OCI-LY3 (cell line): ENCODE measurements around the gene PSMA6.

Experiments used
- H2AFZ ChIP-seq: fragments of 200-600, 300-600 bp; shearing (Covaris generic); 2 replicates; pipeline ENCODE4 v1.6.0; 2014; ENCODE audit warnings: antibody characterized with exemption, low read depth, low read length
- H3K27ac ChIP-seq: fragments of 200-600, 300-600 bp; sonication (generic); 2 replicates; pipeline ENCODE4 v1.5.1; 2014; ENCODE audit warnings: mild to moderate bottlenecking, low read length, moderate library complexity, mixed read lengths
- H3K27me3 ChIP-seq: fragments of 200-600, 300-600 bp; sonication (generic); 2 replicates; pipeline ENCODE4 v1.6.1; 2014; ENCODE audit warnings: low read depth, low read length, mixed read lengths
- H3K36me3 ChIP-seq: fragments of 200-600, 300-600 bp; sonication (generic); replicated peaks from 2 replicates; pipeline ENCODE3; 2014; ENCODE audit warnings: low read depth, low read length, mixed read lengths
- H3K4me1 ChIP-seq: fragments of 300-600, 200-600 bp; sonication (generic); 2 replicates; pipeline ENCODE4 v1.6.1; 2014; ENCODE audit warnings: low read length, mixed read lengths
- H3K4me2 ChIP-seq: fragments of 200-600, 300-600 bp; sonication (generic); 2 replicates; pipeline ENCODE4 v1.6.1; 2014; ENCODE audit warnings: low read length, mixed read lengths
- H3K4me3 ChIP-seq: fragments of 300-600, 200-600 bp; sonication (generic); 2 replicates; pipeline ENCODE4 v1.5.1; 2014; ENCODE audit warnings: antibody characterized with exemption, mild to moderate bottlenecking, low read length, moderate library complexity
- H3K79me2 ChIP-seq: fragments of 300-600, 200-600 bp; shearing (Covaris generic); 2 replicates; pipeline ENCODE4 v1.6.1; 2014; ENCODE audit warnings: mild to moderate bottlenecking, low read length, mixed read lengths
- H3K9ac ChIP-seq: fragments of 300-600, 200-600 bp; shearing (Covaris generic); 2 replicates; pipeline ENCODE4 v1.6.0; 2014; ENCODE audit warnings: mild to moderate bottlenecking, low read length, moderate library complexity
- H3K9me3 ChIP-seq: fragments of 200-600, 300-600 bp; shearing (Covaris generic); 2 replicates; pipeline ENCODE4 v1.6.1; 2014; ENCODE audit warnings: low read length, mixed read lengths; ENCODE audit not compliant: insufficient read depth
- H4K20me1 ChIP-seq: fragments of 200-600, 300-600 bp; sonication (generic); 2 replicates; pipeline ENCODE4 v1.6.1; 2016; ENCODE audit warnings: low read length, mixed read lengths; ENCODE audit not compliant: insufficient read depth
- EZH2phosphoT487 ChIP-seq: fragments of 200-600 bp; shearing (Covaris generic); IDR thresholded peaks from 2 replicates; pipeline ENCODE4 v1.6.1; 2018; ENCODE audit warnings: antibody characterized with exemption, mixed run types, low read depth
- TF ChIP-seq, protein P1 (sequence below): fragments of 200-600, 300-600 bp; sonication (generic); IDR thresholded peaks from 2 replicates; pipeline ENCODE4 v1.5.1; 2014; ENCODE audit warnings: antibody characterized with exemption, low read length, low read depth

Gene PSMA6

DNA sequence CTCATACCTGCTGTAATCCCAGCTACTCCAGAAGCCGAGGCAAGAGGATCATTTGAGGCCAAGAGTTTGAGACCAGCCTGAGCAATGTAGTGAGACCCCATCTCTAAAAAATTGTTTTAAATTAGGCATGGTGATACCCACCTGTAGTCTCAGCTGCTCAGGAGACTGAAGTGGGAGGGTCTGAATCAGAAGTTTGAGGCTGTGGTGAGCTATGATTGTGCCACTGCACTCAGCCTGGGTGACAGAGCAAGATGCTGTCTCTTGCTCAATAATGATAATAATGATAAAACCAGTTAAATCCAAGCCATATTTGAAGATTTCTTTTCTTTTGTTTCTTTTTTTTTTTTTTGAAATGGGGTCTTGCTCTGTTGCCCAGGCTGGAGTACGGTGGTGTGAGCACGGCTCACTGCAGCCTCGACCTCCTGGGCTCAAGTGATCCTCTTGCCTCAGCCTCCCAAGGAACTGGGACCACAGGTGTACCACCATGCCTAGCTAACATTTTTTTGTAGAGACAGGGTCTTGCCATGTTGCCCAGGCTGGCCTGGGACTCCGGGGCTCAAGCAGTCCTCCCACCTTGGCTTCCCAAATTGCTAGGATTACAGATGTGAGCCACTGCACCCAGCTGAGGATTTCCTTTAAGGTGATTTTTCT, 12.8 kb downstream of the PSMA6 start:
- H3K4me2 ChIP-seq = no peak overlapping the region
- peaks cover 66% of the 10 kb centered on the region for H4K20me1 ChIP-seq
- TF ChIP-seq EZH2phosphoT487 = no peak
- TF ChIP-seq, protein P1, sequence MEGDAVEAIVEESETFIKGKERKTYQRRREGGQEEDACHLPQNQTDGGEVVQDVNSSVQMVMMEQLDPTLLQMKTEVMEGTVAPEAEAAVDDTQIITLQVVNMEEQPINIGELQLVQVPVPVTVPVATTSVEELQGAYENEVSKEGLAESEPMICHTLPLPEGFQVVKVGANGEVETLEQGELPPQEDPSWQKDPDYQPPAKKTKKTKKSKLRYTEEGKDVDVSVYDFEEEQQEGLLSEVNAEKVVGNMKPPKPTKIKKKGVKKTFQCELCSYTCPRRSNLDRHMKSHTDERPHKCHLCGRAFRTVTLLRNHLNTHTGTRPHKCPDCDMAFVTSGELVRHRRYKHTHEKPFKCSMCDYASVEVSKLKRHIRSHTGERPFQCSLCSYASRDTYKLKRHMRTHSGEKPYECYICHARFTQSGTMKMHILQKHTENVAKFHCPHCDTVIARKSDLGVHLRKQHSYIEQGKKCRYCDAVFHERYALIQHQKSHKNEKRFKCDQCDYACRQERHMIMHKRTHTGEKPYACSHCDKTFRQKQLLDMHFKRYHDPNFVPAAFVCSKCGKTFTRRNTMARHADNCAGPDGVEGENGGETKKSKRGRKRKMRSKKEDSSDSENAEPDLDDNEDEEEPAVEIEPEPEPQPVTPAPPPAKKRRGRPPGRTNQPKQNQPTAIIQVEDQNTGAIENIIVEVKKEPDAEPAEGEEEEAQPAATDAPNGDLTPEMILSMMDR = no peak
- no peak overlapping the region for H2AFZ ChIP-seq
- H3K27me3 ChIP-seq = no peaks in the 10 kb centered on the region
- H3K4me1 ChIP-seq = peaks cover 10% of the 10 kb centered on the region
- no peaks in the 10 kb centered on the region for H3K9me3 ChIP-seq
- H3K79me2 ChIP-seq = peaks cover 86% of the 10 kb centered on the region
- H3K27ac ChIP-seq = no peak overlapping the region
- H3K4me3 ChIP-seq = no peak overlapping the region
- no peak overlapping the region for H3K9ac ChIP-seq
- H3K36me3 ChIP-seq = peaks cover 42% of the 10 kb centered on the region

- Histone ChIP-seq H3K4me3 (no peak overlapping the region), H2AFZ (no peak overlapping the region), H3K79me2 (peaks cover 79% of the 10 kb centered on the region), H3K4me2 (no peak overlapping the region), H3K9ac (no peak overlapping the region), H3K27ac (no peak overlapping the region), H3K9me3 (no peaks in the 10 kb centered on the region), H3K36me3 (peaks cover 43% of the 10 kb centered on the region), H4K20me1 (peaks cover 59% of the 10 kb centered on the region), H3K4me1 (peaks cover 3% of the 10 kb centered on the region), H3K27me3 (no peaks in the 10 kb centered on the region)
- TF ChIP-seq, protein P1 = no peak
- TF ChIP-seq EZH2phosphoT487 = no peak
Observed at GRCh38 chr14:35305633-35306032, 13.5 kb downstream of the PSMA6 start.

DNA sequence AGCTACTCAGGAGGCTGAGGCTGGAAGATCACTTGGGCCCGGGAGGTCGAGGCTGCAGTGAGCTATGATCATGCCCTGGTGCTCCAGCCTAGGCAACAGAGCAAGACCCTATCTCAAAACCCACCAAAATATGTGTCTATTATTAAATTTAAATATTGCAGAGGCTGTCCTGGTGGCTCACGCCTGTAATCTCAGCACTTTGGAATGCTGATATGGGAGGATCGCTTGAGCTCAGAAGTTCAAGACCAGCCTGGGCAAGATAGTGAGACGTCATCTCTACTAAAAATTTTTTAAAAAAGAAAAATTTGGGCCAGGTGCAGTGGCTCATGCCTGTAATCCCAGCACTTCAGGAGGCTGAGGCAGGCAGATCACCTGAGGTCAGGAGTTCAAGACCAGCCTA, 13.9 kb downstream of the PSMA6 start:
- H3K4me1 ChIP-seq = no peaks in the 10 kb centered on the region
- no peak overlapping the region for H3K27ac ChIP-seq
- H4K20me1 ChIP-seq = peaks cover 54% of the 10 kb centered on the region
- H3K9ac ChIP-seq = no peak overlapping the region
- no peak overlapping the region for H3K4me2 ChIP-seq
- peaks cover 47% of the 10 kb centered on the region for H3K36me3 ChIP-seq
- H3K27me3 ChIP-seq = no peaks in the 10 kb centered on the region
- H3K79me2 ChIP-seq = peaks cover 74% of the 10 kb centered on the region
- H2AFZ ChIP-seq = no peak overlapping the region
- H3K4me3 ChIP-seq = no peak overlapping the region
- TF ChIP-seq, protein P1 = no peak
- TF ChIP-seq EZH2phosphoT487 = no peak
- H3K9me3 ChIP-seq = no peaks in the 10 kb centered on the region

- no peak overlapping the region for H2AFZ ChIP-seq
- no peak overlapping the region for H3K27ac ChIP-seq
- no peak overlapping the region for H3K4me2 ChIP-seq
- TF ChIP-seq, protein P1 = no peak
- no peak for TF ChIP-seq EZH2phosphoT487
- H3K9me3 ChIP-seq = no peaks in the 10 kb centered on the region
- H3K27me3 ChIP-seq = no peaks in the 10 kb centered on the region
- H3K9ac ChIP-seq = no peak overlapping the region
- H3K79me2 ChIP-seq = no peaks in the 10 kb centered on the region
- H3K4me3 ChIP-seq = no peak overlapping the region
- no peaks in the 10 kb centered on the region for H3K4me1 ChIP-seq
- H3K36me3 ChIP-seq = peaks cover 45% of the 10 kb centered on the region
- no peaks in the 10 kb centered on the region for H4K20me1 ChIP-seq
Observed at GRCh38 chr14:35317820-35318219, 25.6 kb downstream of the PSMA6 start.
